Stimulated activated CD4-positive, alpha-beta T cell treated with anti-CD3 and anti-CD28 coated beads, Interleukin-4, amount 100 ng/mL, for 48 hours (primary cell): ENCODE measurements around the gene SPDYE4.

Source experiments
- DNase-seq, 2 donors: peaks; one replicate each; pipeline ENCODE4 v3.0.0-alpha.2; 2020; ENCODE audit warnings: low read depth in 2 of 2

SPDYE4 gene

GRCh38 chr17:8785547-8786413, 27.4 kb upstream of the SPDYE4 start:
- DNase-seq, result peak; percentile 59 to 74

- no peak for DNase-seq
Observed at GRCh38 chr17:8782176-8782575, 23.8 kb upstream of the SPDYE4 start.

GRCh38 chr17:8781776-8782175, 23.4 kb upstream of the SPDYE4 start:
- no peak for DNase-seq

GRCh38 chr17:8776881-8777280, 18.5 kb upstream of the SPDYE4 start:
- DNase-seq, result no peak

- DNase-seq, result no peak
Observed at GRCh38 chr17:8776248-8776647, 17.9 kb upstream of the SPDYE4 start.

GRCh38 chr17:8766731-8767130, 8.4 kb upstream of the SPDYE4 start:
- no peak for DNase-seq

GRCh38 chr17:8762012-8762411, 3.7 kb upstream of the SPDYE4 start:
- no peak for DNase-seq

- DNase-seq, result no peak
Observed at GRCh38 chr17:8757189-8757588, 1.2 kb downstream of the SPDYE4 start.

GRCh38 chr17:8755590-8756255, 2.6 kb downstream of the SPDYE4 start:
- DNase-seq, result no peak

GRCh38 chr17:8754890-8755289, 3.5 kb downstream of the SPDYE4 start:
- no peak for DNase-seq

GRCh38 chr17:8753976-8754440, 4.3 kb downstream of the SPDYE4 start:
- DNase-seq, result no peak

- DNase-seq, result no peak
Observed at GRCh38 chr17:8753136-8753975, 5.0 kb downstream of the SPDYE4 start.

- no peak for DNase-seq
Observed at GRCh38 chr17:8749616-8750015, 8.7 kb downstream of the SPDYE4 start.

- no peak for DNase-seq
Observed at GRCh38 chr17:8747742-8748141, 10.6 kb downstream of the SPDYE4 start.

GRCh38 chr17:8746501-8747236, 11.7 kb downstream of the SPDYE4 start:
- DNase-seq, result no peak

- peak; percentile 78 to 84 for DNase-seq
Observed at GRCh38 chr17:8745586-8746500, 12.5 kb downstream of the SPDYE4 start.

GRCh38 chr17:8744086-8744785, 14.1 kb downstream of the SPDYE4 start:
- DNase-seq, result no peak

GRCh38 chr17:8742819-8743218, 15.5 kb downstream of the SPDYE4 start:
- DNase-seq, result no peak

- DNase-seq, result no peak
Observed at GRCh38 chr17:8742274-8742673, 16.1 kb downstream of the SPDYE4 start.

GRCh38 chr17:8741771-8742170, 16.6 kb downstream of the SPDYE4 start:
- no peak for DNase-seq
